Measurements from ENCODE around the gene KLRC4. TPM values are rescaled to one million over a fixed set of nuclear protein-coding genes. Genes with fewer than 3 reads are reported as not detected.

Gene KLRC4, protein sequence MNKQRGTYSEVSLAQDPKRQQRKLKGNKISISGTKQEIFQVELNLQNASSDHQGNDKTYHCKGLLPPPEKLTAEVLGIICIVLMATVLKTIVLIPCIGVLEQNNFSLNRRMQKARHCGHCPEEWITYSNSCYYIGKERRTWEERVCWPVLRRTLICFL
- total RNA-seq (2021) (not detected in 3 replicates), Bru-seq, nascent RNA (percentile 26 among the genes with signal in this experiment)
- long read RNA-seq, experiment 1, result 0 reads
- long read RNA-seq, experiment 2, result 0 reads
- long read RNA-seq, experiment 3, result 0 reads

DNA sequence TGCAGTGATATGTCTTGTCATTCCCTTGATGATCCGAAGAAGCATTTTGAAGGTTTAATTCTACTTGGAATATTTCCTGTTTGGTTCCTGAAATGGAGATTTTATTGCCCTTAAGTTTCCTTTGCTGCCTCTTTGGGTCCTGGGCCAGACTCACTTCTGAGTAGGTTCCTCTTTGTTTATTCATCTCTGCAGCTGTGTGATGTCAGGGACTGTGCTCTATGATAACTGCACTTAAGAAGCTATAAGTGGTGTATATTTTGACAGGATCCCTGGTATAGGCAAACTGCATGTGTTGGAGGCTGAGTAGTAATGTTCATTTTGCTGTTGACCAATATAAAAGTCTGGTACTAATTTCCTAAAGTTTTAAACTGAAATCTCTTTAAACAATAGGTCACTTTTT lies at the start of gene KLRC4:
Gene KLRC4, minus strand, starts transcription at position 366 of the 400 bp plus-strand sequence. Its CDS starts 182 bp downstream, at position 184.
- no peak within 1 kb of the TSS for H3K4me3 Mint-ChIP-seq
- H3K27ac Mint-ChIP-seq, result peak within 1 kb of the TSS; percentile 34; the same call in 1 of the 2 replicates
- POLR2A ChIA-PET, result no interaction called here

More for the DNA sequence above, at the start of gene KLRC4:
- DNase-seq (ENCODE audit: low spot score) (no peak), ATAC-seq (no peak)
- H3K27me3 Mint-ChIP-seq (ENCODE audit: low read depth), result no peaks in the 10 kb centered on the region; the same call in 1 of the 2 replicates
- peaks cover 8% of the 10 kb centered on the region for H3K9me3 Mint-ChIP-seq
- 0 out of 2 replicates have a peak, but pooled peaks cover 3% of the 10 kb centered on the region for H3K36me3 Mint-ChIP-seq
- CTCF ChIA-PET, result no interaction called here
- TF ChIP-seq JAZF1 (CRISPR knock-in tag; IDR thresholded peaks at IDR 0.05) (no peak), IRF2 (CRISPR knock-in tag; IDR thresholded peaks at IDR 0.05; ENCODE audit: borderline replicate concordance, low read depth) (no peak), PRDM15 (CRISPR knock-in tag; IDR thresholded peaks at IDR 0.05) (no peak), ATF6 (CRISPR knock-in tag; IDR thresholded peaks at IDR 0.05) (no peak), JUN (CRISPR knock-in tag; IDR thresholded peaks at IDR 0.05) (no peak), ATF1 (CRISPR knock-in tag; IDR thresholded peaks at IDR 0.05) (no peak), ETV6 (CRISPR knock-in tag; IDR thresholded peaks at IDR 0.05) (no peak), ZNF121 (CRISPR knock-in tag; IDR thresholded peaks at IDR 0.05) (no peak), MXD4 (CRISPR knock-in tag; IDR thresholded peaks at IDR 0.05; ENCODE audit: borderline replicate concordance) (no peak), CREM (CRISPR knock-in tag; IDR thresholded peaks at IDR 0.05) (no peak), RORB (CRISPR knock-in tag; IDR thresholded peaks at IDR 0.05) (no peak)
- TF ChIP-seq, protein P1, sequence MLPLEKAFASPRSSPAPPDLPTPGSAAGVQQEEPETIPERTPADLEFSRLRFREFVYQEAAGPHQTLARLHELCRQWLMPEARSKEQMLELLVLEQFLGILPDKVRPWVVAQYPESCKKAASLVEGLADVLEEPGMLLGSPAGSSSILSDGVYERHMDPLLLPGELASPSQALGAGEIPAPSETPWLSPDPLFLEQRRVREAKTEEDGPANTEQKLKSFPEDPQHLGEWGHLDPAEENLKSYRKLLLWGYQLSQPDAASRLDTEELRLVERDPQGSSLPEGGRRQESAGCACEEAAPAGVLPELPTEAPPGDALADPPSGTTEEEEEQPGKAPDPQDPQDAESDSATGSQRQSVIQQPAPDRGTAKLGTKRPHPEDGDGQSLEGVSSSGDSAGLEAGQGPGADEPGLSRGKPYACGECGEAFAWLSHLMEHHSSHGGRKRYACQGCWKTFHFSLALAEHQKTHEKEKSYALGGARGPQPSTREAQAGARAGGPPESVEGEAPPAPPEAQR (CRISPR knock-in tag; IDR thresholded peaks at IDR 0.05), result no peak
- TF ChIP-seq, protein P2, sequence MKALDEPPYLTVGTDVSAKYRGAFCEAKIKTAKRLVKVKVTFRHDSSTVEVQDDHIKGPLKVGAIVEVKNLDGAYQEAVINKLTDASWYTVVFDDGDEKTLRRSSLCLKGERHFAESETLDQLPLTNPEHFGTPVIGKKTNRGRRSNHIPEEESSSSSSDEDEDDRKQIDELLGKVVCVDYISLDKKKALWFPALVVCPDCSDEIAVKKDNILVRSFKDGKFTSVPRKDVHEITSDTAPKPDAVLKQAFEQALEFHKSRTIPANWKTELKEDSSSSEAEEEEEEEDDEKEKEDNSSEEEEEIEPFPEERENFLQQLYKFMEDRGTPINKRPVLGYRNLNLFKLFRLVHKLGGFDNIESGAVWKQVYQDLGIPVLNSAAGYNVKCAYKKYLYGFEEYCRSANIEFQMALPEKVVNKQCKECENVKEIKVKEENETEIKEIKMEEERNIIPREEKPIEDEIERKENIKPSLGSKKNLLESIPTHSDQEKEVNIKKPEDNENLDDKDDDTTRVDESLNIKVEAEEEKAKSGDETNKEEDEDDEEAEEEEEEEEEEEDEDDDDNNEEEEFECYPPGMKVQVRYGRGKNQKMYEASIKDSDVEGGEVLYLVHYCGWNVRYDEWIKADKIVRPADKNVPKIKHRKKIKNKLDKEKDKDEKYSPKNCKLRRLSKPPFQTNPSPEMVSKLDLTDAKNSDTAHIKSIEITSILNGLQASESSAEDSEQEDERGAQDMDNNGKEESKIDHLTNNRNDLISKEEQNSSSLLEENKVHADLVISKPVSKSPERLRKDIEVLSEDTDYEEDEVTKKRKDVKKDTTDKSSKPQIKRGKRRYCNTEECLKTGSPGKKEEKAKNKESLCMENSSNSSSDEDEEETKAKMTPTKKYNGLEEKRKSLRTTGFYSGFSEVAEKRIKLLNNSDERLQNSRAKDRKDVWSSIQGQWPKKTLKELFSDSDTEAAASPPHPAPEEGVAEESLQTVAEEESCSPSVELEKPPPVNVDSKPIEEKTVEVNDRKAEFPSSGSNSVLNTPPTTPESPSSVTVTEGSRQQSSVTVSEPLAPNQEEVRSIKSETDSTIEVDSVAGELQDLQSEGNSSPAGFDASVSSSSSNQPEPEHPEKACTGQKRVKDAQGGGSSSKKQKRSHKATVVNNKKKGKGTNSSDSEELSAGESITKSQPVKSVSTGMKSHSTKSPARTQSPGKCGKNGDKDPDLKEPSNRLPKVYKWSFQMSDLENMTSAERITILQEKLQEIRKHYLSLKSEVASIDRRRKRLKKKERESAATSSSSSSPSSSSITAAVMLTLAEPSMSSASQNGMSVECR (CRISPR knock-in tag; IDR thresholded peaks at IDR 0.05; ENCODE audit: borderline replicate concordance), result no peak
- TF ChIP-seq, protein P3, sequence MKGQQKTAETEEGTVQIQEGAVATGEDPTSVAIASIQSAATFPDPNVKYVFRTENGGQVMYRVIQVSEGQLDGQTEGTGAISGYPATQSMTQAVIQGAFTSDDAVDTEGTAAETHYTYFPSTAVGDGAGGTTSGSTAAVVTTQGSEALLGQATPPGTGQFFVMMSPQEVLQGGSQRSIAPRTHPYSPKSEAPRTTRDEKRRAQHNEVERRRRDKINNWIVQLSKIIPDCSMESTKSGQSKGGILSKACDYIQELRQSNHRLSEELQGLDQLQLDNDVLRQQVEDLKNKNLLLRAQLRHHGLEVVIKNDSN (CRISPR knock-in tag; IDR thresholded peaks at IDR 0.05), result no peak
- peaks cover 17% of the 10 kb centered on the region for H3K4me1 Mint-ChIP-seq

Data from WTC11 (cell line).